Gastroesophageal sphincter (tissue), 3 donors: ENCODE results near the gene ELANE.

Experiments
- EP300 ChIP-seq: sonication (generic); formaldehyde crosslinking; IDR thresholded peaks from one replicate; pipeline ENCODE4 v1.6.1; 2017; ENCODE audit warnings: antibody characterized with exemption, mild to moderate bottlenecking
- POLR2A ChIP-seq, 2 donors: fragments of 450-650 bp; IDR thresholded peaks; one replicate each; pipeline ENCODE4 v1.6.1; 2017; ENCODE audit warnings: antibody characterized with exemption in 2 of 2, mild to moderate bottlenecking in 2 of 2, moderate library complexity in 1 of 2
- TF ChIP-seq, protein P1 (sequence below), 4 experiments: fragments of 200-600 bp in 2 of 4; fragments of 450-650 bp in 2 of 4; sonication (generic) in 1 of 4; IDR thresholded peaks; one replicate each; pipeline ENCODE4 v1.5.1; 2017 to 2019; ENCODE audit warnings: antibody characterized with exemption in 4 of 4, mild to moderate bottlenecking in 2 of 4, moderate library complexity in 2 of 4

DNA sequence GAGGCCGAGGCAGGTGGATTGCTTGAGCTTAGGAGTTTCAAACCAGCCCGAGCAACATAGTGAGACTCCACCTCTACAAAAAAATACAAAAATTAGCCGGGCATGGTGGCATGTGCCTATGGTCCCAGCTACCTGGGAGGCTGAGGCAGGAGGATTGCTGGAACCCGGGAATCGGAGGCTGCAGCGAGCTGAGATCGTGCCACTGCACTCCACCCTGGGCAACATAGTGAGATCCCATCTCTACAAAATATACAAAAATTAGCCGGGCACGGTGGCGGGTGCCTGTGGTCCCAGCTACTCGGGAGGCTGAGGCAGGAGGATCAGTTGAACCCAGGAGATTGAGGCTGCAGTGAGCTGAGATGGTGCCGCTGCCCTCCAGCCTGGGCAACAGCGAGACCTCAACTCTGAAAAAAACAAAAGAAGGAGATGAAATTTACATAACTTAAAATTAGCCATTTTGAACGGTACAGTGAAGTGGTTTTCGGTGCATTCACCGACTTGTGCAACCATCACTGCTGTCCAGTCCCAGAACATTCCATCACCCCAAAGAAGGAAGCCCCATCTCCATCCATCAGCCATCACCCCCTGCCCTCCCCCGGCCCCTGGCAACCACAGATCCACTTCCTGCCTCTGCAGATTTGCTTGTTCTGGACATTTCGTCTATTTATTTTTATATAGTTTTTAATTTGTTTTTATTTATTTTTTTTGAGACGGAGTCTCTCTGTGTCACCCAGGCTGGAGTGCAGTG is 26.0 kb upstream of the ELANE start:
- TF ChIP-seq EP300 (no peak), POLR2A (IDR thresholded peaks at IDR 0.05) (no peak)
- TF ChIP-seq, protein P1, sequence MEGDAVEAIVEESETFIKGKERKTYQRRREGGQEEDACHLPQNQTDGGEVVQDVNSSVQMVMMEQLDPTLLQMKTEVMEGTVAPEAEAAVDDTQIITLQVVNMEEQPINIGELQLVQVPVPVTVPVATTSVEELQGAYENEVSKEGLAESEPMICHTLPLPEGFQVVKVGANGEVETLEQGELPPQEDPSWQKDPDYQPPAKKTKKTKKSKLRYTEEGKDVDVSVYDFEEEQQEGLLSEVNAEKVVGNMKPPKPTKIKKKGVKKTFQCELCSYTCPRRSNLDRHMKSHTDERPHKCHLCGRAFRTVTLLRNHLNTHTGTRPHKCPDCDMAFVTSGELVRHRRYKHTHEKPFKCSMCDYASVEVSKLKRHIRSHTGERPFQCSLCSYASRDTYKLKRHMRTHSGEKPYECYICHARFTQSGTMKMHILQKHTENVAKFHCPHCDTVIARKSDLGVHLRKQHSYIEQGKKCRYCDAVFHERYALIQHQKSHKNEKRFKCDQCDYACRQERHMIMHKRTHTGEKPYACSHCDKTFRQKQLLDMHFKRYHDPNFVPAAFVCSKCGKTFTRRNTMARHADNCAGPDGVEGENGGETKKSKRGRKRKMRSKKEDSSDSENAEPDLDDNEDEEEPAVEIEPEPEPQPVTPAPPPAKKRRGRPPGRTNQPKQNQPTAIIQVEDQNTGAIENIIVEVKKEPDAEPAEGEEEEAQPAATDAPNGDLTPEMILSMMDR (IDR thresholded peaks at IDR 0.05): no peak
